ENCODE results near the gene CNKSR3.

GRCh38 chr6:154395878-154396277, 114.6 kb downstream of the CNKSR3 start:
- TF ChIP-seq NFIC (IDR thresholded peaks at IDR 0.05; ENCODE audit: borderline replicate concordance) (no peak), CHD2 (IDR thresholded peaks at IDR 0.05; ENCODE audit: low read length, partially characterized antibody) (no peak), TEAD4 (IDR thresholded peaks at IDR 0.05; ENCODE audit: borderline replicate concordance, insufficient read depth) (no peak), SIN3A (IDR thresholded peaks at IDR 0.05; ENCODE audit: borderline replicate concordance, low read depth, low read length) (no peak), CTCF (IDR thresholded peaks at IDR 0.05) (no peak), RAD21 (IDR thresholded peaks at IDR 0.05; ENCODE audit: low read length) (no peak), RFX5 (IDR thresholded peaks at IDR 0.05; ENCODE audit: low read length) (no peak), USF2 (IDR thresholded peaks at IDR 0.05; ENCODE audit: borderline replicate concordance, low read depth, low read length) (no peak), MAX (IDR thresholded peaks at IDR 0.05; ENCODE audit: low read depth) (no peak)
